Stimulated activated effector memory CD8-positive, alpha-beta T cell treated with anti-CD3 and anti-CD28 coated beads, Interleukin-12 subunit alpha, Interleukin-12 subunit beta, amount 100 ng/mL, for 72 hours (primary cell): ENCODE results near the gene AIF1L.
"Not testable (repeated sequence)": the region's sequence is repeated elsewhere in the genome, so short reads cannot be mapped to it uniquely, and the experiment has no call there.

Source experiments
- ATAC-seq: fragments of 150-1000 bp; cut with Tn5 transposase; 2 replicates; pipeline ENCODE4 v1.10.0; 2021
- DNase-seq, 2 donors: peaks; one replicate each; pipeline ENCODE4 v3.0.0; 2021 to 2022; ENCODE audit warnings: low spot score in 2 of 2
- H3K27ac Mint-ChIP-seq: one replicate; pipeline ENCODE4 v1.8.0; 2022; ENCODE audit warnings: mild to moderate bottlenecking, mixed read lengths
- H3K36me3 Mint-ChIP-seq: one replicate; pipeline ENCODE4 v1.8.0; 2022; ENCODE audit warnings: mild to moderate bottlenecking, mixed read lengths
- H3K4me1 Mint-ChIP-seq: one replicate; pipeline ENCODE4 v1.8.0; 2022; ENCODE audit warnings: mixed read lengths
- H3K4me3 Mint-ChIP-seq: one replicate; pipeline ENCODE4 v1.8.0; 2022; ENCODE audit warnings: mild to moderate bottlenecking, mixed read lengths
- H3K9me3 Mint-ChIP-seq: one replicate; pipeline ENCODE4 v1.8.0; 2022; ENCODE audit warnings: mixed read lengths

The AIF1L gene

GRCh38 chr9:131101207-131101964 lies 5.1 kb downstream of the AIF1L start:
- no peak for DNase-seq

GRCh38 chr9:131103024-131103423 lies 6.7 kb downstream of the AIF1L start:
- H3K27ac Mint-ChIP-seq = no peak overlapping the region
- no peaks in the 10 kb centered on the region for H3K4me1 Mint-ChIP-seq
- H3K9me3 Mint-ChIP-seq = no peaks in the 10 kb centered on the region
- H3K4me3 Mint-ChIP-seq = no peak overlapping the region
- DNase-seq (no peak), ATAC-seq (no peak)
- H3K36me3 Mint-ChIP-seq = no peaks in the 10 kb centered on the region

More at GRCh38 chr9:131101207-131101964, 5.1 kb downstream of the AIF1L start:
- Mint-ChIP-seq H3K36me3 (no peaks in the 10 kb centered on the region), H3K27ac (no peak overlapping the region), H3K9me3 (no peaks in the 10 kb centered on the region), H3K4me1 (peaks cover 6% of the 10 kb centered on the region), H3K4me3 (no peak overlapping the region)
- no peak for ATAC-seq

- no peak overlapping the region for H3K27ac Mint-ChIP-seq
- no peaks in the 10 kb centered on the region for H3K9me3 Mint-ChIP-seq
- DNase-seq (no peak), ATAC-seq (no peak)
- no peaks in the 10 kb centered on the region for H3K36me3 Mint-ChIP-seq
- no peak overlapping the region for H3K4me3 Mint-ChIP-seq
- no peaks in the 10 kb centered on the region for H3K4me1 Mint-ChIP-seq
Measured at GRCh38 chr9:131103535-131103934, 7.2 kb downstream of the AIF1L start.

- Mint-ChIP-seq H3K4me3 (no peak overlapping the region), H3K4me1 (no peaks in the 10 kb centered on the region), H3K9me3 (no peaks in the 10 kb centered on the region), H3K36me3 (no peaks in the 10 kb centered on the region), H3K27ac (no peak overlapping the region)
- no peak for ATAC-seq
- DNase-seq = no peak
Measured at GRCh38 chr9:131104016-131104740, 7.8 kb downstream of the AIF1L start.

DNA sequence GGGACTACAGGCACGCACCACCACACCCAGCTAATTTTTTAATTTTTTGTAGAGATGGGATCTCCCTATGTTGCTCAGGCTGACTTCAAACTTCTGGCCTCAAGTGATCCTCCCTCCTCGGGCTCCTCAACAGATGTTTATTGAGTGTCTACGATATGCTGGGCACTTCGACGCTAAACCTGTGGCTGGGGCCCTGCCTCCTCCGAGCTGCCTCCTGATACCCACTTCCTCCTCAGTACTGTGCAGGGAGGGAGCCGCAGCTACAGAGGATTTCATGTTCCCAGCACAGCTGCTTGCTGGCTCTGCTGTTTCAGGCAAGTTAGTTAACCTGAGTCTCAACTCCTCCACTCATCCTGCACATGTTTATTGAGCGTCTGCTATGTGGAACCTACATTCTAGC lies 9.6 kb downstream of the AIF1L start:
- H3K27ac Mint-ChIP-seq = no peak overlapping the region
- H3K36me3 Mint-ChIP-seq = no peaks in the 10 kb centered on the region
- ATAC-seq = no peak
- no peak overlapping the region for H3K4me3 Mint-ChIP-seq
- no peaks in the 10 kb centered on the region for H3K4me1 Mint-ChIP-seq
- DNase-seq = no peak
- H3K9me3 Mint-ChIP-seq = no peaks in the 10 kb centered on the region

DNA sequence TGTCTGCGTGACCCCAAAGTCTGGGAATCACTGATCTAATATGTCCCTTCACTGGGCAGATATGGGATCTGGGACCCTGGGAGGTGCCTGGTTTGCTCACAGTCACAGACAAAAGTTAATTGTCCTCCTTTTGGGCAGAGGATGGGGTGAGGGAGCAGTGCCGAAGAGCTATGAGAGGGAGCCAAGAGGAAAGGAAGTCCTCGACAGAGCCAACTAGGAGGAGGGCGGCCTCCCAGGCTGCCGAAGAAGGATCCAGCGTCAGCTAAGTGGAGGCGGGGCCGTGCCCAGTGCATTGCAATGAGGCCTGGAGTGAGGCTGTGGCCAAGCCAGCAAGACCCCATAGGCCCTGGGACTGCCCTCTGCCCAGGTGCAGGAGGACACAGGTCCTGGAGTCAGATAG lies 11.4 kb downstream of the AIF1L start:
- Mint-ChIP-seq H3K4me3 (no peak overlapping the region), H3K9me3 (no peaks in the 10 kb centered on the region), H3K4me1 (no peaks in the 10 kb centered on the region), H3K27ac (no peak overlapping the region), H3K36me3 (no peaks in the 10 kb centered on the region)
- DNase-seq = no peak
- ATAC-seq = no peak

DNA sequence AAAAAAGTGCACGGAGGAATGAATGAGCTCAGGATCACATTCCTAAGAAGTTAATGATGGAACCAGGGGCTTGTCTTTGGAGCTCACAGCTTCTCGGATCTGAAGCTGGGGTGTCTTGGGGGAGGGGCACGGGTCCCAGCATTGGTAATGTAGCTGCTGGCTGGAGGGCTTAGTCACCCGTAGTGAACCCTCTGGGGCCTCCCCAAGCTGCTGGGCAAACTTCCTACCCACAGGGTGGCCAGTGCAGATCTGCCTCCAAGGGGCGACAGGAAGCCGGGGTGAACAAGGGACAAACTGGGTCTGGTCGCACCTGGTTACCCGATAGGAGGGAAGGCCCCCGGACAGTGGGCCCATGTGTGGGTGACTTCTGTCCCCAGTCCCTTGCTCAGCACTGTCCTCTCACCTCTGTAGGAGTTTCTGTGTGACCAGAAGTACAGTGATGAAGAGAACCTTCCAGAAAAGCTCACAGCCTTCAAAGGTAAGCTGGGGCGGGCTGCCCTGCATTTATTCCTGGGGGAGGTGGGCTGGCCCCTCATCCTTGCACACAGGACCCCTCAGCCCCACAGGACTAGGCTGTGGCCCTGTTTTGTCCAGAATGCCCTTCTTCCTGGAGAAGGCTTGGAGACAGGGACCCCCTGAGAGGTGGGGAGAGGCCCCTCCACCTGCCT lies 15.0 kb downstream of the AIF1L start:
- no peak for ATAC-seq
- H3K9me3 Mint-ChIP-seq = no peaks in the 10 kb centered on the region
- no peaks in the 10 kb centered on the region for H3K4me1 Mint-ChIP-seq
- H3K36me3 Mint-ChIP-seq = no peaks in the 10 kb centered on the region
- no peak overlapping the region for H3K27ac Mint-ChIP-seq
- DNase-seq = no peak
- H3K4me3 Mint-ChIP-seq = no peak overlapping the region

- no peaks in the 10 kb centered on the region for H3K4me1 Mint-ChIP-seq
- H3K36me3 Mint-ChIP-seq = no peaks in the 10 kb centered on the region
- no peak for ATAC-seq
- H3K9me3 Mint-ChIP-seq = no peaks in the 10 kb centered on the region
- no peak overlapping the region for H3K27ac Mint-ChIP-seq
- no peak overlapping the region for H3K4me3 Mint-ChIP-seq
- no peak for DNase-seq
Measured at GRCh38 chr9:131111854-131112311, 15.6 kb downstream of the AIF1L start.

DNA sequence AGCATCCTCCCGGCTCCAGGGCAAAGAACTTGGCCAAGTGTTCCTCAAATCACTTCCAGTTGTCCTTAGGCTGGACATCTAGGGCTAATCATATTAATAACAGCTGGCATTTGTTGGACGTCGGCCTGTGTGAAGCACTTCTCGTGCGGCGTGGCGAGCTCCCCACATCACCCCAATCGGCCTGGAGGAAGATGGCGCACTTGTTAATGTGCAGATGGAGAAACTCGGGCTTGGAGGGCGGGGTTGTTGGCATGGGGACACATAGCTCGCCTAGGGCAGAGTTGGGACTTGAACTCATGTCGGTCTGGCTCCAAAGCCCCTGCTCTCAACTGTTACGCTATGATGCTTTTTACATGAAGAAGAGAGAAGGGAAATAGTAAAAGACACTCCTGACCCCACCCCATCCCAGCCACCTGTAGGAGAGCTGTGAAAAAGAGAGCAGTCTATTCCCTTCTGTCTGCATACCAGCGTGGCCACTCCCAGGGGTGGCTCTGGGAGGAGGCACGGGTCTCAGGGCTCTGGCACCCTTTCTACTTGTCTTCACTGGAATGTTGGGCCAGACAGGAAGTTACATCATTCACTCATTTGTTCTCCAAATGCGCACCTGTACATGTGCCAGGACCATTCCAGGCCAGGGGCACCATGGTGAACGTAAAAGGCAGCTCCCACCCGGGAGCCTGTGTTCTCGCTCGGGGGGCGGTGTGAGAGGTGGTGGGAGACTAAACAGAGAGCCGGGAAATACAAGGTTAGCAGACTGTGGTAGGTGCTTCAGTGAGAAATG lies 16.2 kb downstream of the AIF1L start:
- Mint-ChIP-seq H3K4me1 (no peaks in the 10 kb centered on the region), H3K36me3 (no peaks in the 10 kb centered on the region), H3K9me3 (no peaks in the 10 kb centered on the region), H3K4me3 (no peak overlapping the region), H3K27ac (no peak overlapping the region)
- ATAC-seq = no peak
- no peak for DNase-seq

DNA sequence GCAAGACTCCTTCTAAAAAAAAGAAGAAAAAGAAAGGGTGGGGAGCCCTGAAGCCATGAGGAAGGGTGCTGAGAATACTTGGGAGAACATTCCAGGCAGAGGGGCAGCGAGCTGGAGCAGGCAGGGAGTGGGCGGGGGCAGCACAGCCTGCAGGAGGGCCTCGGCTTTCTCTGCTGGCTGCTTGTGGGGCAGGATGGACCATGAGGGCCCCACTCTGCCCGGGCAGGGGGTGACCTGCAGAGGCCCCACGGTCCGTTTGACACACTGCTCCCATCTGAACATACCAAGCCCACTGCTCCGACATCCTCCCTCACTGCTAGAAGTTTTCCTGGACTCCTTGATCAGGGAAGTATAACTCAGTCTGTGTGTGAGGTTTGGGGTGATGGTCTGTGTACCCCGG lies 17.3 kb downstream of the AIF1L start:
- Mint-ChIP-seq H3K4me3 (no peak overlapping the region), H3K36me3 (no peaks in the 10 kb centered on the region), H3K27ac (no peak overlapping the region), H3K9me3 (no peaks in the 10 kb centered on the region), H3K4me1 (no peaks in the 10 kb centered on the region)
- ATAC-seq (no peak), DNase-seq (no peak)

- ATAC-seq (no peak), DNase-seq (no peak)
- Mint-ChIP-seq H3K9me3 (no peaks in the 10 kb centered on the region), H3K36me3 (no peaks in the 10 kb centered on the region), H3K4me1 (no peaks in the 10 kb centered on the region), H3K4me3 (no peak overlapping the region), H3K27ac (no peak overlapping the region)
Measured at GRCh38 chr9:131114084-131114535, 17.8 kb downstream of the AIF1L start.

GRCh38 chr9:131115360-131115742 lies 19.0 kb downstream of the AIF1L start:
- not testable (repeated sequence) for DNase-seq, H3K36me3 Mint-ChIP-seq, H3K9me3 Mint-ChIP-seq, H3K27ac Mint-ChIP-seq, H3K4me3 Mint-ChIP-seq, ATAC-seq, H3K4me1 Mint-ChIP-seq

DNA sequence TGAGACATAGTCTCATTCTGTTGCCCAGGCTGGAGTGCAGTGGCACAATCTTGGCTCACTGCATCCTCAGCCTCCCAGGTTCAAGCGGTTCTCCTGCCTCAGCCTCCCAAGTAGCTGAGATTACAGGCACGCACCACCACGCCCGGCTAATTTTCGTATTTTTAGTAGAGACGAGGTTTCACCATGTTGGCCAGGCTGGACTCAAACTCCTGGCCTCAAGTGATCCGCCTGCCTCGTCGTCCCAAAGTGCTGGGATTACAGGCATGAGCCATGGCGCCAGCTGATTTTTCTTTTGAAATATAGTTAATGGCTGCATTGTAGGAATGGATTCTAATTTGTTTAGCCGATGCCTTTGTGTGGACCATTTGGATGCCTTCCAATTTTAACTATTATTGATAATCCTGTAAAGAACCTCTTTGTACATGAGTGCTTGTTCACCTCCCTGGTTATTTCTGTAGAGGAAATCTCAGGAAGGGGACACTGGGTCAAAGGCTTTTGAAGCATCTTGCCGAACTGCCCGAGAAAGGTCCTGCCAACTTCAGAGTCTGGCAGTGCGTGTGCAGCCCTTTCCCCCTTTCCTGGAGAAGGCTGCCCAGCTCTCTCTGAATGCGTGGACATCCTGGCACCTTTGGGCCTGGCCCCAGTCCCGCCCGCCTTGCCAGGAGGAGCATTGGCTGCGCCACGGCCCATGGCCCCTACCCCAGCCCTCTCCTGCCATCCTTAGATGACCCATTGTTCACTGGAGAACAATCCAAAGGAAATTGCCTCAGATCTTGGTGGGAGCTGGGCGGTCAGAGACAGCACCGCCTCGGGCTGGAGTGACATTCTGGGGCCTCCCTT lies 20.2 kb downstream of the AIF1L start:
- H3K4me1 Mint-ChIP-seq = no peaks in the 10 kb centered on the region
- H3K9me3 Mint-ChIP-seq = no peaks in the 10 kb centered on the region
- no peak for ATAC-seq
- H3K4me3 Mint-ChIP-seq = no peak overlapping the region
- no peaks in the 10 kb centered on the region for H3K36me3 Mint-ChIP-seq
- no peak for DNase-seq
- H3K27ac Mint-ChIP-seq = no peak overlapping the region

DNA sequence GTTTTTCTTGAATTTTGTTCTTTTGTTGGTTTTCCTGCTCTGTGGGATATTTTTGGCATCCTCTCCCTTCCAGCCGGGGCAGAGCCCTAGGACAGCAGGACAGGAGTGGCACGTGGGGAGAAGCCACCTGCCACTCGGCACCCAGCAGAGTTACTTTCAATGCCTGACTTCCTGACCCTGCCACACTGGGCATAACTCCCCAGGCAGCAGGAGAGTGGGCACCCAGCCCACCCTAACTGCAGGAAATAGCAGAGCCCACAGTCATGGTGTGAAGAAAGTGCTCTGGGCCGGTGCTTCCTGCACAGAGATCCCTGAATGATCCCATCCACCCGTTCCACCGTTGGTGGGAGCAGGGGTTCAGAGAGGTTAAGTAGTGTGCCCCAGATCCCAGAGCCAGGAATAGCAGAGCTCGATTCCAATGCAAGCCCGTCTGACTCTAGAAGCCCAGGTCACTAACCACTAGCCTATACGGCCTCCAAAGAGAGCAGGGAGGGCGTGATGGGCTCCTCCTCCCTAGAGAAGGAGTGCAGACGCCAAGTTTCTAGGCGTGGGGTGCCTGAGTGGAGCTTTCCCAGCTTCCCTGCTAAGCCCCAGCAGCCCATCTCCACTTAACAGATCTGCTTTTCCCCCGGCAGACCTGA lies 20.9 kb downstream of the AIF1L start:
- no peak for DNase-seq
- ATAC-seq = no peak
- Mint-ChIP-seq H3K9me3 (no peaks in the 10 kb centered on the region), H3K36me3 (no peaks in the 10 kb centered on the region), H3K27ac (no peak overlapping the region), H3K4me1 (no peaks in the 10 kb centered on the region), H3K4me3 (no peak overlapping the region)
